Measurements from ENCODE around the gene ZNF714. TPM values are rescaled to one million over a fixed set of nuclear protein-coding genes. Genes with fewer than 3 reads are reported as not detected.

Gene ZNF714
- total RNA-seq, 3 donors from 2014 or later (not counting 1 experiment from before 2014, with no cell fraction given) = 12.5 to 15.0 (median 14.7) TPM

DNA sequence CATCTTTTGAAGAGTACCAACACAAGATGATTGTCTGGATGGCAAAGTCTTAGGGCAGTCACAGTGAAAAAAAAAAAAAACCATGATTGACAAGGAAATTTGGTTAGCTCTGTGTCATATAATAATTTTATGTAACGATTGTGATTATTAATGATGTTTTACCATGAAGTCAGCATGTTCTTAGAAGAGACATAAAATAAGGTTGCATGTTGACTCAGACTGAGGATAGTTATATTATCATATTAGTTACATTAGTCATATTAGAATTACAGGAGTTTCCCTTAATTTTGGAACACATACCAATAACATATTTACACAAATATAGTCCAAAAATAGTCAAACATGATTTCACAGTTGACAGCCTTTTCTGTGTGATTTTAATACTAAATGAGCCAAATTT is 65.5 kb downstream of the ZNF714 start:
- Histone ChIP-seq H3K9me3 (ENCODE audit: control insufficient read depth, insufficient read depth, low read length) (no peaks in the 10 kb centered on the region), H3K27ac (ENCODE audit: low read length) (no peak overlapping the region), H3K4me3 (ENCODE audit: low read length) (no peak overlapping the region), H3K27me3 (ENCODE audit: control insufficient read depth, insufficient read depth, low read length) (no peaks in the 10 kb centered on the region), H3K4me1 (ENCODE audit: control insufficient read depth, insufficient read depth, low read length) (peaks cover 2% of the 10 kb centered on the region), H3K36me3 (ENCODE audit: control insufficient read depth, insufficient read depth, low read length) (peaks cover 40% of the 10 kb centered on the region)
- peaks cover 11% of the 10 kb centered on the region for H3K36me3 Mint-ChIP-seq
- no peaks in the 10 kb centered on the region for H3K27me3 Mint-ChIP-seq (ENCODE audit: low read depth in 2 of 2)
- no CpG with 5 or more reads among the region's 1 CpG for WGBS (ENCODE audit: insufficient coverage)
- TF ChIP-seq, protein P1, sequence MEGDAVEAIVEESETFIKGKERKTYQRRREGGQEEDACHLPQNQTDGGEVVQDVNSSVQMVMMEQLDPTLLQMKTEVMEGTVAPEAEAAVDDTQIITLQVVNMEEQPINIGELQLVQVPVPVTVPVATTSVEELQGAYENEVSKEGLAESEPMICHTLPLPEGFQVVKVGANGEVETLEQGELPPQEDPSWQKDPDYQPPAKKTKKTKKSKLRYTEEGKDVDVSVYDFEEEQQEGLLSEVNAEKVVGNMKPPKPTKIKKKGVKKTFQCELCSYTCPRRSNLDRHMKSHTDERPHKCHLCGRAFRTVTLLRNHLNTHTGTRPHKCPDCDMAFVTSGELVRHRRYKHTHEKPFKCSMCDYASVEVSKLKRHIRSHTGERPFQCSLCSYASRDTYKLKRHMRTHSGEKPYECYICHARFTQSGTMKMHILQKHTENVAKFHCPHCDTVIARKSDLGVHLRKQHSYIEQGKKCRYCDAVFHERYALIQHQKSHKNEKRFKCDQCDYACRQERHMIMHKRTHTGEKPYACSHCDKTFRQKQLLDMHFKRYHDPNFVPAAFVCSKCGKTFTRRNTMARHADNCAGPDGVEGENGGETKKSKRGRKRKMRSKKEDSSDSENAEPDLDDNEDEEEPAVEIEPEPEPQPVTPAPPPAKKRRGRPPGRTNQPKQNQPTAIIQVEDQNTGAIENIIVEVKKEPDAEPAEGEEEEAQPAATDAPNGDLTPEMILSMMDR (IDR thresholded peaks at IDR 0.05) = no peak
- H3K27ac Mint-ChIP-seq = peak overlapping the region in 1 of 2 donors; percentile 26
- H3K9me3 Mint-ChIP-seq = no peaks in the 10 kb centered on the region
- intact Hi-C loops (cut with micrococcal nuclease) = loop anchor here (10.0 kb wide), 3 partner anchors 123 to 583 kb away; partner anchors contain the start of genes ZNF429, ZNF430 and ZNF737
- H3K4me1 Mint-ChIP-seq = peaks cover 55 to 56% of the 10 kb centered on the region in 2 donors
- no peak overlapping the region for H3K4me3 Mint-ChIP-seq
- ATAC-seq = no peak
- no peak for DNase-seq

DNA sequence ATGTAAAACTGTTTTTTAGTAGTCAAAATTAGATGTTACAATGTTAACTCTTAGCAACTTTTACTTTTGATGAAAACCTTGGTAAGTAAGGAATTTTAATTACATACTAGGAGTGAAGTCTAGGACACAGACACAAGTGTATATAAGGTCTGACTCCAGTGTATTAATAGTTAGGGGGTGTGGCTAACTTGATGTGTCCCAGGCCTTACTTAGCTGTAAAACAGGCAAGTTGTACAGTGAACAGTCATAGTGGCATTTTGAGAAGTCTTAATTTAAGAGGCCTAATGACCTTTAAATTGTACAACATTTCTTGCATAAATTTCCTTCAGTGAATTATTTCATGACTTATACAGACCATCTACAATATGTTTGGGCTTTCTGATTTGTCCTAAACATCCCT is 66.7 kb downstream of the ZNF714 start:
- Histone ChIP-seq H3K27ac (ENCODE audit: low read length) (no peak overlapping the region), H3K9me3 (ENCODE audit: control insufficient read depth, insufficient read depth, low read length) (no peaks in the 10 kb centered on the region), H3K27me3 (ENCODE audit: control insufficient read depth, insufficient read depth, low read length) (no peaks in the 10 kb centered on the region), H3K36me3 (ENCODE audit: control insufficient read depth, insufficient read depth, low read length) (peaks cover 44% of the 10 kb centered on the region), H3K4me3 (ENCODE audit: low read length) (no peak overlapping the region), H3K4me1 (ENCODE audit: control insufficient read depth, insufficient read depth, low read length) (no peaks in the 10 kb centered on the region)
- Mint-ChIP-seq H3K4me3 (no peak overlapping the region), H3K27me3 (ENCODE audit: low read depth in 2 of 2) (no peaks in the 10 kb centered on the region), H3K36me3 (peaks cover 11% of the 10 kb centered on the region), H3K9me3 (no peaks in the 10 kb centered on the region), H3K4me1 (peaks cover 45% of the 10 kb centered on the region in 2 donors), H3K27ac (peak overlapping the region; percentile 19 to 44)
- TF ChIP-seq, protein P1 (IDR thresholded peaks at IDR 0.05) = no peak
- DNase-seq = no peak
- no peak for ATAC-seq
- intact Hi-C loops (cut with micrococcal nuclease) = loop anchor here (10.0 kb wide), 3 partner anchors 124 to 584 kb away; partner anchors contain the start of genes ZNF429, ZNF430 and ZNF737

DNA sequence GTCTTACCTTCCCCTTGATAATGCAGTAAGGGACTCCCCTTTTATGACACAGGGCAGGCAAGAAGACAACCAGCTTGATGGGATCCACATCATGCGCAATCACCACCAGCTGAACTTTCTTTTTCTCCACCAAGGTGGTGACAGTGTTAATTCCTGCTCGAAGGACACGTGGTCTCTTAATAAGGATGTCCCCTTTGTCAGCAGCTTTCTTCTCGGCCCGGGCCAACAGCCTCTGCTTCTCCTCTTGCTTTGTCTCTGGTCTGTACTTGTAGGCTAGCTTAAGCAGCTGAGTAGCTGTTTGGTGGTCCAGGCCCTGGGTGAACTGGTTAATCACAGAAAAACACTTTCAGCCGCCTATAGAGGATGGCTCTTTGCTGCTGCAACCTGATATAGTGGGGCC is 67.9 kb downstream of the ZNF714 start:
- no peak overlapping the region for H3K4me3 Mint-ChIP-seq
- ATAC-seq = peak in 1 of 3 donors; percentile 18
- H3K4me1 Mint-ChIP-seq = peaks cover 44 to 45% of the 10 kb centered on the region in 2 donors
- no peaks in the 10 kb centered on the region for H3K9me3 Mint-ChIP-seq
- peaks cover 38% of the 10 kb centered on the region for H3K36me3 ChIP-seq (ENCODE audit: control insufficient read depth, insufficient read depth, low read length)
- no peaks in the 10 kb centered on the region for H3K9me3 ChIP-seq (ENCODE audit: control insufficient read depth, insufficient read depth, low read length)
- intact Hi-C loops (cut with micrococcal nuclease) = loop anchor here (10.0 kb wide), 3 partner anchors 125 to 585 kb away; partner anchors contain the start of genes ZNF429, ZNF430 and ZNF737
- H3K27me3 ChIP-seq (ENCODE audit: control insufficient read depth, insufficient read depth, low read length) = no peaks in the 10 kb centered on the region
- DNase-seq = no peak
- H3K4me1 ChIP-seq (ENCODE audit: control insufficient read depth, insufficient read depth, low read length) = no peaks in the 10 kb centered on the region
- no peak overlapping the region for H3K27ac Mint-ChIP-seq
- TF ChIP-seq, protein P1 (IDR thresholded peaks at IDR 0.05) = no peak
- H3K27ac ChIP-seq (ENCODE audit: low read length) = no peak overlapping the region
- WGBS (ENCODE audit: insufficient coverage) = 94% methylated on average over 6 of the region's 6 CpGs
- no peak overlapping the region for H3K4me3 ChIP-seq (ENCODE audit: low read length)
- peaks cover 11% of the 10 kb centered on the region for H3K36me3 Mint-ChIP-seq
- no peaks in the 10 kb centered on the region for H3K27me3 Mint-ChIP-seq (ENCODE audit: low read depth in 2 of 2)

GRCh38 chr19:21151460-21151859 is 69.5 kb downstream of the ZNF714 start:
- Mint-ChIP-seq H3K27me3 (ENCODE audit: low read depth in 2 of 2) (no peaks in the 10 kb centered on the region), H3K4me3 (no peak overlapping the region), H3K9me3 (no peaks in the 10 kb centered on the region), H3K36me3 (peaks cover 5% of the 10 kb centered on the region), H3K4me1 (peaks cover 39 to 47% of the 10 kb centered on the region in 2 donors), H3K27ac (peak overlapping the region; percentile 40 to 46)
- TF ChIP-seq, protein P1 (IDR thresholded peaks at IDR 0.05) = no peak
- Histone ChIP-seq H3K4me1 (ENCODE audit: control insufficient read depth, insufficient read depth, low read length) (no peaks in the 10 kb centered on the region), H3K27ac (ENCODE audit: low read length) (no peak overlapping the region), H3K4me3 (ENCODE audit: low read length) (no peak overlapping the region), H3K9me3 (ENCODE audit: control insufficient read depth, insufficient read depth, low read length) (no peaks in the 10 kb centered on the region), H3K36me3 (ENCODE audit: control insufficient read depth, insufficient read depth, low read length) (peaks cover 29% of the 10 kb centered on the region), H3K27me3 (ENCODE audit: control insufficient read depth, insufficient read depth, low read length) (no peaks in the 10 kb centered on the region)
- ATAC-seq = no peak
- DNase-seq = no peak
- 92% methylated on average over 1 of the region's 1 CpG for WGBS (ENCODE audit: insufficient coverage)
- intact Hi-C loops (cut with micrococcal nuclease) = no loop called here

All from natural killer cell (primary cell).